GM18505 (cell line): ENCODE results near the gene FAM170B.
A peak's percentile ranks its signal among the peaks of the same experiment; 100 is the strongest.

ENCODE experiments used
- ATAC-seq: cut with Tn5 transposase; IDR thresholded peaks from one replicate; pipeline ENCODE4 v1.9.1; 2021; ENCODE audit not compliant: unreplicated experiment
- POLR2A ChIP-seq: IDR thresholded peaks from 4 replicates; pipeline ENCODE4 v1.6.1; 2011; ENCODE audit warnings: borderline replicate concordance; ENCODE audit not compliant: insufficient read depth, insufficient read length; ENCODE audit errors: extremely low read depth

FAM170B gene

DNA sequence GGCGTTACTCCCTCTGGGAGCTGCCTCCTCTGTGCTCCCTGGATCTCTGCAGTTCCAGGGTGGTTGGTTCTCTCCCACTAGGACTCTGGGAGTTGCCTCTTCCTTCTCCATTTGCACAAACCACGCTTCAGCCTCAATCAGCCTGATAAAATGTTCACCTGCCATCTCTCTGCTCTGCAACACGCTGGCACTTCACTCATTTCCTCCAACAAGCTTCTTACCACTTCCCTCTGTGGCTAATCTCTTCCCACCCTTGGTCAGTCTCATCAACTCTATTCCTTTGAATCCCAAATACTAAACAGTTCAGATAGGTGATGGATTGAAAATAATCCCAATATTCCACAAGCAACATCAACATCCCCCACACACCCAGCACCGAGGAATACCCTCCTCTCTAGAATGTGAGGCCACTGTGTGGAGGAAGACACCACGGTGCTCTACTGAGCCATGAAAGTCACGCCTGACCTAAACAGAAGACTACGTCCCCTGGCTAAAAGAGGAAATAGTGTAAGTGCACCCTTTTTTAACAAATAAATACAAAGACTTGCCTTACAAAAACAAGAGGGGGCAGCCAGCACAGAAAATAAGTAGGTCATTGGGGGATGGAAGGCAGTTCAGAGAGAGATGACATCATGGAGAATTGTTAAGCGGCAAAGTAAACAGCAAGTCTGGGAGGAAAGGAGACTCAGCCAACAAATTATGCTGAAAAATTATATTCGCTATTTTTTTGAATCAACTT, 1.9 kb upstream of the FAM170B start:
- ATAC-seq: peak; percentile 60
- TF ChIP-seq POLR2A: no peak

- TF ChIP-seq POLR2A: no peak
- no peak for ATAC-seq
Observed at GRCh38 chr10:49134327-49134726, 506 bp upstream of the FAM170B start.

- no peak for ATAC-seq
- TF ChIP-seq POLR2A: no peak
Observed at GRCh38 chr10:49132362-49132737, 1.5 kb downstream of the FAM170B start.

DNA sequence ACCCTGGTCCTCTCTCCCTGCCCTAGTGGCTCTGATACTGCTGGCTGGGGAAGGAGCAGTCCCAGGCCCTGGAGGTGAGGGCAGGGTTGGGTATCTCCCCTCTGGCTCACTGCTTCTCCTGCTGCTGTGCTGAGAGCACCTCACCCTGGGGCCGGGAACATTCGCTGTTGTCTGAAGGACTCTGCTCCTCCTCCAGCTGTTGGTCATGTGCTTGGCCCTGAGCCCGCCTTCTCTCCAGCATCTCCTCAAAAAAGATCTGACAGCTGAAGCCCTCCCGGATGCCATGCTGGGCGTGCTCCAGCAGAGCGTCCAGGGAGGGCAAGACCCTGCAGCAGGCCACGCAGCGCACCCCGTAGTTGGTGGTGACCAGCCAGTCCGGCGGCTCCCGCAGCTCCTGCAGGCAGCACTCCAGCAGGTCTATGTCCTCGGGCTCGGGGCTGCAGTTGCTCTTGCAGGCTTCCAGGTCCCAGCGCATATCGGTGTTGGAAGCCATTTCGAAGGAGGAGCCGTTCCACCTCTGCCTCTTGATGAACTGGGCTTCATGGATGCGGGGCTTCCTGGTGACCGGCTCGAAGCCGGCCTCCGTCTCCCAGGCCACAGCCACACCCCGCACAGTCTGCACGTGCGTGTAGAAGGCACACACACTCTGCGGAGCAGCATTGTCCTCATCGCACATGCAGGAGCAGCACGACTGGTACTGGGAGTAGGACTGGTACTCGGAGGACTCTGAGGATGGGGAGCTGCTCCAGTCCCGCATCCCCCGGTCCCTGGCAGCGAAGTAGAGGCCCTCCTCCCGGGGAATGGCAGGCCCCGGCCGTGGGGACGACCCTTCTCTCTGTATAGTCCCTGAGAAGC, 2.1 kb downstream of the FAM170B start:
- no peak for TF ChIP-seq POLR2A
- ATAC-seq: no peak

DNA sequence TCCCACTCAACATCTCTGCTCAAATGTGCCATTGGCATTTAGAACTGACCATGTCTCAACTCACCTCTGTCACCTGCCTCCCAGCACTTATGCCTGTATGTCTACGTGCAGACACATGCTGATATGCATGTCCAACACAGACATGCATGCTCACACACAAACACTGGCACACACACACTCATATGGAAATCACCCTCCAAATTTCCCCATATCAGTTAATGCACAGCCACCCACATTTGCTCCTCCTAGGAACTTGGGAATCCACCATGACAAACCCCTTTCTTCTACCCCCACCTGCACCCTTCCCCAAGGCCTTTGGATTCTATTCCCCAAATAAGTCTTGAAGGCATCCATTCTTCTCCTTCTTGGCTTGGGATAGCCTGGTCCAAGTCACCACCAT, 4.4 kb downstream of the FAM170B start:
- ATAC-seq: no peak
- TF ChIP-seq POLR2A: no peak

- ATAC-seq: no peak
Observed at GRCh38 chr10:49128854-49129253, 5.0 kb downstream of the FAM170B start.

GRCh38 chr10:49123981-49124950, 9.6 kb downstream of the FAM170B start:
- ATAC-seq: no peak
- no peak for TF ChIP-seq POLR2A

More at GRCh38 chr10:49128854-49129253, 5.0 kb downstream of the FAM170B start:
- TF ChIP-seq POLR2A: no peak

DNA sequence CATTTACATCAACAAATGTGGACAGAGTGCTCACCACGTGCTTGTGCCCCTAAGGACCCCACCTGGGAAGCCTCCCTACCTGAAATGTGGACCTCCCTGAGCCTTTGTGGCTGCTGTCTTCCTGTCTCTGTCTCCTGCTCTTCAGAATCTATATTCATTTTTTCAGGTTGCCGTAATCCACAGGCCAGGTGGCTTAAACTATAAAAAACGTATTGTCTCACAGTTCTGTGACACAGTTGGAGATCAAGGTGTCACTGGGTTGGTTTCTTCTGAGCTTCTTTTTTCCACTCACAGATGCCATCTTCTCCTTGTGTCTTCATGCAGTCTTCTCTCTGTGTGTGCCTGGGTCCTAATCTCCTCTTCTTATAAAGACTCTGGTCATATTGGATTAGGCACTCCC, 12.9 kb downstream of the FAM170B start:
- no peak for ATAC-seq
- TF ChIP-seq POLR2A: no peak

DNA sequence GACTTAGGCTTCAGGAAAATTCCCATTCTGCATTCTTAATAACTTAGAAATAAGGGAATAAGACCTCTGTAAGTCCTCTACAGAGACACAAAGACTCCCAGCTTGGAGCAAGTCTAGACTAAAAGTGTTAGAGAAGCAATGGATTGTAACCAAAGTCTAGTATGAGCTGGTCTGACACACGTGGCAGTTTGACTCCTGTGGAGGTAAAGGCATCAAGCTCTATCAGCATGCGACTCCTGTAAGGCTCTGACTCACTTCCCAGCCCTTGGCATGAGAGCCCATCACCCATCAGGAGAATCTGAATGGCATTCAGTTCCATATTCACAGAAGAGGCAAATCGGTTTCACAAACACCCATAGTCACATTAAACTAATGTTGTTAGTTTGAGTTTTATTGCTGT, 14.1 kb downstream of the FAM170B start:
- TF ChIP-seq POLR2A: no peak
- no peak for ATAC-seq

- no peak for ATAC-seq
- no peak for TF ChIP-seq POLR2A
Observed at GRCh38 chr10:49118430-49119074, 15.3 kb downstream of the FAM170B start.

GRCh38 chr10:49117376-49118070, 16.3 kb downstream of the FAM170B start:
- no peak for TF ChIP-seq POLR2A
- no peak for ATAC-seq

GRCh38 chr10:49116509-49117375, 17.1 kb downstream of the FAM170B start:
- ATAC-seq: no peak
- no peak for TF ChIP-seq POLR2A
